Activated naive CD4-positive, alpha-beta T cell treated with anti-CD3 and anti-CD28 coated beads, Interleukin-2, amount 50 U/mL, for 24 hours (primary cell): Measurements from ENCODE around the gene CAMK1.

Experiments
- H3K27ac Mint-ChIP-seq: one replicate; pipeline ENCODE4 v1.8.0; 2021; ENCODE audit warnings: mild to moderate bottlenecking, mixed read lengths
- H3K27me3 Mint-ChIP-seq: one replicate; pipeline ENCODE4 v1.8.0; 2021; ENCODE audit warnings: mixed read lengths
- H3K36me3 Mint-ChIP-seq: one replicate; pipeline ENCODE4 v1.8.0; 2021; ENCODE audit warnings: mixed read lengths
- H3K4me1 Mint-ChIP-seq: one replicate; pipeline ENCODE4 v1.8.0; 2021; ENCODE audit warnings: mixed read lengths
- H3K4me3 Mint-ChIP-seq: one replicate; pipeline ENCODE4 v1.8.0; 2021; ENCODE audit warnings: mild to moderate bottlenecking, mixed read lengths
- H3K9me3 Mint-ChIP-seq: one replicate; pipeline ENCODE4 v1.8.0; 2021; ENCODE audit warnings: mixed read lengths

The CAMK1 gene

DNA sequence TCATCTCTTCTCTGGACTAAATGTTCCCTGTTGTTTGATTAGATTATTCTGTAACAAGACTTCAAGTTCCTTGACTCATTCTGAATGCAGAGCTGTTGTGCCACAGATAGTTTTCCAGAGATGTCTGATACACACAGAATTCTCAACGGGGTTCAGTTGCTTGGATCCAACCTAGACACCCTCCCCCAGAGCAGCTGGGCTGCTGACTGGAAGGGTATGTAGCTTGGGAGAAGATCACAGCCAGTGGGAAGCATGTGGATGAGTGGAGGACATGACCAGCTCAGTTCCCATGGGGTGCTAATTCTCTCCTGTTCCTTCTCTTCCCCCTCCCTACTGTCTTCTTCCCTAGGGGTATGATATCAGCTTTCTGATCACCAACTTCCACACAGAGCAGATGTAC lies 33.7 kb upstream of the CAMK1 start:
- Mint-ChIP-seq H3K4me1 (peaks cover 18% of the 10 kb centered on the region), H3K4me3 (no peak overlapping the region), H3K9me3 (no peaks in the 10 kb centered on the region), H3K27ac (no peak overlapping the region), H3K36me3 (peaks cover 5% of the 10 kb centered on the region), H3K27me3 (no peaks in the 10 kb centered on the region)

DNA sequence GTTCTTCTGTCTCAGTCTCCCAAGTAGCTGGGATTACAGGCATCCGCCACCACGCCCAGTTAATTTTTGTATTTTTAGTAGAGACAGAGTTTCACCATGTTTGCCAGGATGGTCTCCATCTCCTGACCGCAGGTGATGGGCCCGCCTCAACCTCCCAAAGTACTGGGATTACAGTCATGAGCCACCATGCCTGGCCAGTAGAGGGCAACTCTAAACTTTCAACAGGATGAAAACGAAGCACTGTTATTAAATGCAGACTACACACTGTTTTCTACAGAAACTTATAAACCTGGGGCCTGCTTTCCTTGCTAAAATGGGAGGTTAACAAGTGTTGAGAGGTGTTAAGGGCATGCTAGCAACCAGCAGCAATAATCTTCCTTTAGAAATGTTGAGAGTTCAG lies 30.8 kb upstream of the CAMK1 start:
- Mint-ChIP-seq H3K27ac (no peak overlapping the region), H3K36me3 (peaks cover 7% of the 10 kb centered on the region), H3K4me1 (peaks cover 26% of the 10 kb centered on the region), H3K4me3 (no peak overlapping the region), H3K9me3 (no peaks in the 10 kb centered on the region), H3K27me3 (no peaks in the 10 kb centered on the region)

DNA sequence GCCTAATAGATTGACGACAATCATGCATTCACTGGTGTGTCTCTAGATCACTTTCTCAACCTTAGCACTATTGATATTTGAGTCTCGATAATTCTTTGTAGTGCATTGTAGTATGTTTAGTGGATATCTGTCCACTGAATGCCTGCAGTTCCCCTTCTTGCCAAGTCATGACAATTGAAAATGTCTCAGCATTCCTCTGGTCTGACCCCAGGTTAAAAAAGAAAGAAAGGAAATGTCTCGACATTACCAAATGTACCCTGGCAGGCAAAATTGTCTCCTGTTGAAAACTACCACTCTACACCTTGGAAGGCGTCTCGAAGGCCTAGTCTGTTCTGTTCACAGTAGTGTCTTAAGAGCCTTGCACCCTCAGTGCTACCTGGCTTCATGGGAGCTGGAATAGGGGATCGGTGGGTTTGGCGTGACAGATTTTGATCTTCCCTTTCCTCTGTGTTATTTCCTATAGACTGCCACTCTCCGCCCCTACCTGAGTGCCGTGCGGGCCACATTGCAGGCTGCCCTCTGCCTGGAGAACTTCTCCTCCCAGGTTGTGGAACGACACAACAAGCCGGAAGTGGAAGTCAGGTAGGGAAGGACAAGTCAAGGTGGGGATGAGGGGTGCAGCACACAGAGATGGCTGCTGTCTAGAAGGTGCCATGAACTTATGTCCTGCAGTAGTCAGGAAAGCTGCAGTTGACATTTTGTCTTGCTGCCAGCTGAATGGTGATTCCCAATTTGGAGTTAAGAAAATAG lies 27.6 kb upstream of the CAMK1 start:
- Mint-ChIP-seq H3K4me1 (peaks cover 37% of the 10 kb centered on the region), H3K27me3 (no peaks in the 10 kb centered on the region), H3K36me3 (peaks cover 16% of the 10 kb centered on the region), H3K4me3 (peak overlapping the region; percentile 7), H3K9me3 (no peaks in the 10 kb centered on the region), H3K27ac (peak overlapping the region; percentile 86)

DNA sequence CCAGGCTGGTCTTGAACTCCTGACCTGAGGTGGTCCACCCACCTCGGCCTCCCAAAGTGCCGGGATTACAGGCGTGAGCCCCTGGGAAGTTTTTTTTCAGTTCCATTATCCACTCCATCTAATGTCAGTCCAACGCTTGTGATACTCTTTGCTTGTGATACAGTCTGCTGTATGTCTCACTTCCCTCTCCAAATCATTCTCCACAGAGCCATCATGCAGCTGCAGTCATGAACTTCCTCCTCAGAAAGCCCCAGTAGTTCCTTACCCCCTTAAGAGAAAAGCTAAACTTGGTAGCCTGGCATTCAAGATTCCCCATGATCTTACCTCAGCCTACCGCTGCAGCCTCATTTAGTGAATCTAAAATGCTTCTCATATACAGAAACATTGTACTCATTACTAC lies 25.5 kb upstream of the CAMK1 start:
- Mint-ChIP-seq H3K4me3 (peak overlapping the region; percentile 77), H3K36me3 (peaks cover 16% of the 10 kb centered on the region), H3K9me3 (no peaks in the 10 kb centered on the region), H3K4me1 (peaks cover 54% of the 10 kb centered on the region), H3K27ac (peak overlapping the region; percentile 86), H3K27me3 (no peaks in the 10 kb centered on the region)

DNA sequence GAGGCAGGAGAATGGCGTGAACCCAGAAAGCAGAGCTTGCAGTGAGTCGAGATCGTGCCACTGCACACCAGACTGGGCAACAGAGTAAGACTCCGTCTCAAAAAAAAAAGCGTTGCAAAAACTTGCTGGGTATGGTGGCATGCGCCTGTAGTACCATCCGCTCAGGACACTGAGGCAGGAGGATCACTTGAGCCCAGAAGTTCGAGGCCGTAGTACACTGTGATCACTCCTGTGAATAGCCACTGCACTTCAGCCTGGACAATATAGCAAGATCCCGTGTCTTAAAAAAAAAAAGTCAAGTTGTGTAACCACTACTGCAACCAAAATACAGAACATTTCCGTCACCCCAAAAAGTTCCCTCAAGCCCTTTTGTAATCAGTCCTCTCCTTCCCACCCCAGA lies 24.7 kb upstream of the CAMK1 start:
- Mint-ChIP-seq H3K9me3 (no peaks in the 10 kb centered on the region), H3K27me3 (no peaks in the 10 kb centered on the region), H3K27ac (peak overlapping the region; percentile 99), H3K4me3 (peak overlapping the region; percentile 95), H3K4me1 (peaks cover 63% of the 10 kb centered on the region), H3K36me3 (peaks cover 18% of the 10 kb centered on the region)

DNA sequence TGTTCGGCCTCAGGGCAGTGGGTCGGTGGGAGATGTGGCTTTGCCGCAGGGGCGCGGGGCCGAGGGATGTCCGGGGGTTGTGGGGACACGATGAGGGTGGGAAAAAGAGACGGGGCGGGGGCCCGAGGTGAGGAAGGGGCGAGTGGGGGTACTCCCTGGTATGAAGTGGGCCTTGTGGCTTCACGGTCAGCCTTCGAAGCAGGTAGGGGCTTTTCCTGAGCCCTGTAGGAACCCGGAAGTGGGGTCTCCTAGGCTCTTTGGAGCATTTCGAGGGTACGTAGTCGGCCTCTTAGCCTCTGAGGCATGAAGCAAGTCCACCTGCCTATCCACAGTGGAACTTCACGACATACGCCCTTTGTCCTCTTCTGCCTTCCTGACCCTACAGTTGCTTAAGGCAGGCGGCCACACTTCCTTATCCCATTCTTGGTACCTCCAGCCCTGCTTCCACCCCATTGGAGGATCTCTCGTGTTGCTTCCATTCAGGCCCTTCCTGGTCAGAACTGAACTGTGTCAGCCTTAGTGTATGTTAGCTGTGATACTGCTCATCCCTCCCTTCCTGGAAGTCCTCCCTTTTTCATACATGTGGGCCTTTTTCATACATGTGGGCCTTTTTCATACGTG lies 23.5 kb upstream of the CAMK1 start:
- Mint-ChIP-seq H3K36me3 (peaks cover 23% of the 10 kb centered on the region), H3K9me3 (no peaks in the 10 kb centered on the region), H3K27ac (peak overlapping the region; percentile 99), H3K27me3 (no peaks in the 10 kb centered on the region), H3K4me3 (peak overlapping the region; percentile 95), H3K4me1 (peaks cover 67% of the 10 kb centered on the region)

DNA sequence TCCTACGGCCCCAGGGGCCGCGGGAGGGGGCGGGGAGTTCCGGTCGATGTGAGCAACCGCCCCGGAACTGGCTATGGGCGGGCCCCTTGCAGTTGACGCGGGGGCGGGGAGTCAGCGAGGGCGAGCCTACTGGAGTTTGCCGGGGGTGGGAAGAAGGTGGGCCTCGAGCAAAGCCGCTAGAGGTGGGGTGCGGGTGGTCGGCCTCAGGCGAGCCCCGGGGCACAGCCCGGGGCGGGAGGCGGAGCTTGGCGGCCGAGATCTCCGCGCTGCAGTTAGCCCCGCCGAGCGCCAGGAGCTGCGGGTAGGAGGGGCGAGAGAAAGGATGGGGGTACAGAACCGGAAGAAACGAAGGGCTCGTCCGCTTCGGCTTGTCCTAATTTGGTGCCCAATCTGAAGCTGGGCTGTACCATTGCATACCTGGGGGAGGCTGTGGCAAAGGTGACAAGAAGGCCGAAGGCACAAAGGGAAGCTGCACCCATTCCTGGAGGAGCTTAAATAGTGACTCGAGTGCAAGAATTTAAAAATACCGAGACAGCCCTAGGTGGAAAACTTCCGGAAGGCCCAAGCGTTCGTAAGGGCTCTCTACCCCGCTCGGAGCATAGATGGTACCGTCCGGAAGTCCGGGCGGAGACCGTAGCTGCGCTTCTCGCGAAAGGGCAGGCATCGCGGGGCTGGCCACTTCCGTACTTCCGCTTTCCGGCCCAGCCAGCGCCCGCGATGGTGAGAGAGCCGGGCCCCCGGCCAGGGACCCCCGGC lies 22.8 kb upstream of the CAMK1 start, which contains the start of the genes ARPC4 and TADA3:
Gene ARPC4, plus strand, starts transcription at position 678 of the 756 bp plus-strand sequence. Its CDS starts 40 bp downstream, at position 718.
Gene TADA3, minus strand, starts transcription at position 69 of the 756 bp plus-strand sequence. CDS start 1,007 bp downstream, outside the sequence.
- Mint-ChIP-seq H3K4me3 (peak within 1 kb of the TSS; percentile 95), H3K27me3 (no peaks in the 10 kb centered on the region), H3K9me3 (no peaks in the 10 kb centered on the region), H3K4me1 (peaks cover 67% of the 10 kb centered on the region), H3K27ac (peak within 1 kb of the TSS; percentile 99), H3K36me3 (peaks cover 26% of the 10 kb centered on the region)

DNA sequence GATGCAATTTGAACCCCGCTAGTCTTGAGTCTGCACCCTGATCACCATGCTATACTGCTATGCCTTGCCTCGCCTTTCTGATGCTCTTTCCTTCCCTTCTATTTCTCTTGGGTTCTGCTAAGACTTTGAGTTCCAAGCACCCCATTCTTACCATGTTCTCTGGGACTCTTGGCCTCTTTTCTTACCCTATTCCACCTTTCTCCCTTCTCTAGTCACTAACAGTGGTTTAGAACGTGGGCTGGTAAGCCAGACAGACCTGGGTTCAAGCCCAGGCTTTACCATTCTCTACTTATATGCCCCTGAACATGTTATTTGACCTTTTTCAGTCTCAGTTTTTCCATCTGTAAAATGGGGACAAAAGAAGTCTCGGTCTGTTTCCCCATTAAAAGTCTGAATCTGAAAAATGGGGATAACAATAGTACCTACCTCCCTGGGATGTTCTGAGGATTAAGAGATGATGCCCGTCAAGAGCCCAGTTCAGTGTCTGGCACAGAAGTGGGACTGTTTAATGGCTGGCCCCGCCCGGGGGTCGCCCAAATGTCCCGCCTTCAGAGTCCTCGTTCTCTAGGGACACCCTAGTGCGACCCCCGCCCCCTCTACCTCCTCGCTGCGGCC lies 22.1 kb upstream of the CAMK1 start:
- Mint-ChIP-seq H3K4me1 (peaks cover 67% of the 10 kb centered on the region), H3K9me3 (no peaks in the 10 kb centered on the region), H3K36me3 (peaks cover 26% of the 10 kb centered on the region), H3K27ac (peak overlapping the region; percentile 99), H3K27me3 (no peaks in the 10 kb centered on the region), H3K4me3 (peak overlapping the region; percentile 95)

DNA sequence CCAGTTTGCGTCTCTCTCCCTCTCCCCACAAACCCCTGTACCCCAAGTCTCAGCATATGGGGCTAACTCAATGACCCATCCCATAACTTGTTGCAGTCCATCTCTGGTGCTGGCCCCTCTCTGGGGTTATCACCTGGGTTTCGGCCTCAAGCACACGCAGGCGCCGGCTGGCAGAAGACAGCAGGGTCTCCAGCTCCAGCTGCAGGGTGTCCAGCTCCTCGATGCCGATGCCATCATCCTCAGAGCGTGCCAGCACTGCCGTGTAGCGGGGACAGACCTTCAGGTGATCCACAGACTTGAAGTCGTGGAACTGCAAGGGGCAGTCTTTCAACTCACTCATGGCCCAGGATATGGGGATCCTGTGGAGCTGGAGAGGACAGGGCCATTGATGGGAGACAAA lies 21.4 kb upstream of the CAMK1 start:
- Mint-ChIP-seq H3K4me1 (peaks cover 70% of the 10 kb centered on the region), H3K36me3 (peaks cover 25% of the 10 kb centered on the region), H3K27ac (no peak overlapping the region)

DNA sequence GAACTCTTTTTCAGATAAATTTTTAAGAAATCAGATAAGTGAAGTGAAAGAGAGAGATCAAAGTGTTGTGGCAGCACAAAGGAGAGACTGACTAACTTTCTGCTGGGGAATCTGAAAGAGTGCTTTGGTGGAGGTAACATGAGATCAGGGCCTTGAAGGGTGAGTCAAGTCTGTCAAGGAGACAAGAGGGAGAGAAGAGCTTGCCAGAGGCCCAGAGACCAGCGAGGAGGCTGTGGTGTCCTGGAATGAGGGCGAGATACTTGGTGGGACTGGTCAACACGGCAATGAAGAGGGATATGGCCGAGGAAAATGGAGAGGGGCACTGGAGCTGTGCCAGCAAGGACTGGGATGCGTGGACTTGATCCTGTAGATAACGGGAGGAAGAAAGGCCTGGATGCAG lies 18.0 kb upstream of the CAMK1 start:
- H3K27ac Mint-ChIP-seq = peak overlapping the region; percentile 92
- peaks cover 18% of the 10 kb centered on the region for H3K36me3 Mint-ChIP-seq
- H3K9me3 Mint-ChIP-seq = no peaks in the 10 kb centered on the region
- peak overlapping the region; percentile 52 for H3K4me3 Mint-ChIP-seq
- H3K4me1 Mint-ChIP-seq = peaks cover 59% of the 10 kb centered on the region
- no peaks in the 10 kb centered on the region for H3K27me3 Mint-ChIP-seq

More for the DNA sequence above, 21.4 kb upstream of the CAMK1 start:
- peak overlapping the region; percentile 47 for H3K4me3 Mint-ChIP-seq
- no peaks in the 10 kb centered on the region for H3K27me3 Mint-ChIP-seq
- H3K9me3 Mint-ChIP-seq = no peaks in the 10 kb centered on the region

DNA sequence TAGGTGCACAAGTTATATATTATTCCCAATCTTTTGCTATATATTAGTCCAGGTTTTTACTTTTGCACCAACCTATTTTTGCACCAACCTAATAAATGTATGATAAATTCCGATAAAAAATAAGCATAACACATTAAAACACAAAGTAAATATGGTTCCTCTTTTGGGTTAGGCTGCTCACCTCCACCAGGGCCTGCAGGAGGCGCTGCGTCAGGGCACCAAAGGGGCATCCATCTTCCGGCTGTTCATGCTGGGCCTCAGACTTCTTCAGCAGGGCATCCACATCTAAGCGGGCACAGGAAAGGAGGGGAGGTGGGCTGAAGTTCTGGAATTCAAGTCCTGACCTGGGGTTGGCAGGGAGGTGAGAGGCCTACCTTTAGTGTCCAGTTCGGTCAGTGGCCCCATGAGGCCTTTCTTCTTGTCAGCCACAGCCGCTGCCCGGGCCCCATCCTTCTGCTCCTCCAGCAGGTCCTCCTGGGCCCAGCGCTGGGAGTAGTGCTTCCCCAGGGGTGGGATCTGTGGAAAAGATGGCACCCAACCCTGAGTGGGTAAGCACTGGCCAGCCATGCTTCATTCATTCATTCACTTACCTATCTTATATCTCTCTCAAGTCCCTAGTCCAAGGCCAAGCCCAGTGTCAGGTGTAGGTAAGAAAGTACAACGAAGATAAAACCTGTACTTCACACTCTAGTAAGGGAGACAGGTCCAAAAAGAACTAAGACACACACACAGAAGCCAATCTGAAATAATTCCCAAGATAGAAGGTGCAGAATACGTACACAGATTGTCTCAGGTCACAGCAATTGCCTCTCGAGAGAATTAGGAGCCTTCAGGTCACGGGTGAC lies 17.3 kb upstream of the CAMK1 start:
- peaks cover 65% of the 10 kb centered on the region for H3K4me1 Mint-ChIP-seq
- no peaks in the 10 kb centered on the region for H3K9me3 Mint-ChIP-seq
- H3K36me3 Mint-ChIP-seq = peaks cover 19% of the 10 kb centered on the region
- no peaks in the 10 kb centered on the region for H3K27me3 Mint-ChIP-seq
- peak overlapping the region; percentile 52 for H3K4me3 Mint-ChIP-seq
- peak overlapping the region; percentile 92 for H3K27ac Mint-ChIP-seq

DNA sequence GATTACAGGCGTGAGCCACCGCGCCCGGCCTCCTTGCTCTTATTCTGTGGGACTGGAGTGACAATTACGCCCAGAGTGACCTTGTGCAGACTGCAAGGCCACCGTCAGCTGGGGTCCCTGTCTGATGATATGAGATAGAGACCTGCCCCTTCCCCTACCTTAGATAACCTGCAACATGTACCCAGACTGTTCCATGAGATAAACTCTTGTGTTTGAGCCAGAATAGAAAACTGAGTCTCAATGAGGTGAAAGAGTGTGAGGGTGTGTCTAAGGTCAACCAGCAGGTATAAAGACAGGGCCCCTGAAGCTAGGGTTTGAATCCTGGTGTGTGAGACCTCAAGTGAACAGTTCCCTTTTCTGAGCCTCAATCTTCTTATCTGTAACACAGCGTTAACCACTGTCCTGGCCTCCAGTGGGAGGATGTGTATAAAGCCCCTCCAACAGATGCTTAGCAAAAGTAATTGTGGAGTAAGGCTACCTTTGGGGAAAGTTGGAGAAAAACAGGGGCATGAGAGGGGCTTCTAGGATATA lies 16.5 kb upstream of the CAMK1 start:
- H3K4me1 Mint-ChIP-seq = peaks cover 62% of the 10 kb centered on the region
- H3K36me3 Mint-ChIP-seq = peaks cover 20% of the 10 kb centered on the region
- no peaks in the 10 kb centered on the region for H3K9me3 Mint-ChIP-seq
- no peak overlapping the region for H3K4me3 Mint-ChIP-seq
- H3K27me3 Mint-ChIP-seq = no peaks in the 10 kb centered on the region
- H3K27ac Mint-ChIP-seq = peak overlapping the region; percentile 62

DNA sequence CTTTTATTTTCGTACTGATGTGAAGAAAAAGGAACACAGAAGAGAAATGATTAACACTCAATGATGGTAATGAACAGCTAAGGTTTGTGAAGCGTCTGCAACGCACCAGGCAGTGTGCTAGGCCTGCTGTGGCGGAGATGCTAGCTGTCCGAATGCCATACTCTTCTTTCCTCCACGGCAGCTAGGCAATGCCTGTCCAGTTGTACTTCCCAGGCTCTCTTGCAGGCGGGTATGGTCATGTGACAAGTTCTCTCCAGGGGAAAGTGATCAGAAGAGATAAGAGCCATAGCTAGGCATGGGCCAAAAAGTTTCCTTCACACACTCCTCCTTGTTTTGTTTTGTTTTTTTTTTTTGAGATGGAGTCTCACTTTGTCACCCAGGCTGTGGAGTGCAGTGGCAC lies 15.9 kb upstream of the CAMK1 start:
- Mint-ChIP-seq H3K9me3 (no peaks in the 10 kb centered on the region), H3K27ac (no peak overlapping the region), H3K4me1 (peaks cover 61% of the 10 kb centered on the region), H3K27me3 (no peaks in the 10 kb centered on the region), H3K4me3 (no peak overlapping the region), H3K36me3 (peaks cover 20% of the 10 kb centered on the region)

DNA sequence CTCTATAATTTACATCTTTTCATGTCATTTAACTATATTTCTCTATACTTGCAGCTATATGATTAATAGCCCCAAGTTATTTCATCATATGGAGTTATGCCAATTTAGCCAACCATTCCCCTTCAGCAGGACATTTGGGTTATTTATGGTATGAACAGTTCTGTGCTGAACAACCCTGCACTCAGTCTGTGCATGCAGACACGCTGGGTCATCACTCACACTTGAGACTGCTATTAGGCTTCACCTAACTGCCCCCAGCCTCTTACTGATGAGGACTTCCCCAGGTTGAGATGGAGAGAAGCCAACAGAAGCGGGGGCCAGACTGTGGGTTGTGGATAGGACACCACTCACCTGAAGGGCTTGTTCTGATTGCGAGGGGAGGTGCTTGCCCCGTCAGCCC lies 15.2 kb upstream of the CAMK1 start:
- Mint-ChIP-seq H3K27me3 (no peaks in the 10 kb centered on the region), H3K9me3 (no peaks in the 10 kb centered on the region), H3K4me1 (peaks cover 61% of the 10 kb centered on the region), H3K4me3 (no peak overlapping the region), H3K36me3 (peaks cover 19% of the 10 kb centered on the region), H3K27ac (no peak overlapping the region)
